ENCODE results near the gene RSPH6A.
A peak's percentile ranks its signal among the peaks of the same experiment; 100 is the strongest.

The RSPH6A gene

DNA sequence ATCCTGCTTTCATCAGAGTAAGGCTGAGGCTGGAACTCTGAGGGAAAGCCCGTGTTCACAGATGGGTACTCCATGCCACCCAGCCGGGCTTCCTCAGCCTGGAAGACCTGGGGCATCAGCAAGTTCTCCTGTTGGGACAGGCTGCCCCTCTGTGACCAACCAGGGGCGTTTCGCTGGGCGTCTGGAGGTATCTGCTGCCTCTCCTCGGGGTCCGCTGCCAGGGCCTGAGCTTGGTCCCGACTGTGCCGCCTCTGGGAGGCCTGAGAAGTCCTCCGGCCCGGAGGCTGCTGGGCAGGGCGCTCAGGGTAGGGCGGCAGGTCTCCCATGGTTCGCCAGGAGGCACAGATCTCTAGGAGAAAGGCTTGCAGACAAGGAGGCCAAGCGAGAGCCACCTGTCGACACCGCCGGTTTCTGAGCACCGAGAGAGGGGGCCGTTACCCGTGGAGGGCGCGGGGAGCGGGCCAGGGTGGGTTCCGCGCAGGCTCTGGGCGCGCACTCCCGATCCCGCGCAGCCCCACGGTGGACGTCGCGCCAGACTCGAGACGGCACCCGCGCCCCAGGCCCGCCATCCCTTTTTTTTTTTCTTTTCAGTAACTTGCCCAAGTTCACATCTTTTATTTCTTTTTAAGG lies at the start of gene RSPH6A:
RSPH6A (minus strand) TSS at position 458 of the 630 bp plus-strand sequence; CDS start at position 326, 132 bp downstream.
- no peak for DNase-seq (ENCODE audit: low read depth)

DNA sequence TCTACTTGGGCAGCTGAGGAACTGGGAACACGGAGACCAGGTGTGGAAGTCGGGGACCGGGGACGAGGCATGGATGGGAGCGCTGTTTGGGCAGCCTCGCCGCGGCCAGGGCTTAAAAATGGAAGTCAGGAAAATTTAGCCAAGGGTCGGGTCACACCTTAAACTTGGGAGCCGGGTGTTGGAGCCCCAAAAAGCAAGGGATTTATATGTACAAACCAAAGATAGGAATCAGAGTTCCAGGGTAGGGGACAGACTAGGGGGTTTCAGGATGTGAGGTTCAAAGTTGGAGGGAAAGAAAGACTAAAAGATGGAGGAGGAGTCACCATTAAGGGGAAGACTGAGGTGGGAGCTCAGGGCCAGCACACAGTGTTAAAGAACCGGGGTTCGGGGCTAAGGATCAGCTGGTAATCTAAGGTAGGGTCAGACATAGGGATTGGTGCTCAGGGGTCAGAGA lies 49.5 kb upstream of the RSPH6A start:
- no peak for DNase-seq (ENCODE audit: low read depth)

DNA sequence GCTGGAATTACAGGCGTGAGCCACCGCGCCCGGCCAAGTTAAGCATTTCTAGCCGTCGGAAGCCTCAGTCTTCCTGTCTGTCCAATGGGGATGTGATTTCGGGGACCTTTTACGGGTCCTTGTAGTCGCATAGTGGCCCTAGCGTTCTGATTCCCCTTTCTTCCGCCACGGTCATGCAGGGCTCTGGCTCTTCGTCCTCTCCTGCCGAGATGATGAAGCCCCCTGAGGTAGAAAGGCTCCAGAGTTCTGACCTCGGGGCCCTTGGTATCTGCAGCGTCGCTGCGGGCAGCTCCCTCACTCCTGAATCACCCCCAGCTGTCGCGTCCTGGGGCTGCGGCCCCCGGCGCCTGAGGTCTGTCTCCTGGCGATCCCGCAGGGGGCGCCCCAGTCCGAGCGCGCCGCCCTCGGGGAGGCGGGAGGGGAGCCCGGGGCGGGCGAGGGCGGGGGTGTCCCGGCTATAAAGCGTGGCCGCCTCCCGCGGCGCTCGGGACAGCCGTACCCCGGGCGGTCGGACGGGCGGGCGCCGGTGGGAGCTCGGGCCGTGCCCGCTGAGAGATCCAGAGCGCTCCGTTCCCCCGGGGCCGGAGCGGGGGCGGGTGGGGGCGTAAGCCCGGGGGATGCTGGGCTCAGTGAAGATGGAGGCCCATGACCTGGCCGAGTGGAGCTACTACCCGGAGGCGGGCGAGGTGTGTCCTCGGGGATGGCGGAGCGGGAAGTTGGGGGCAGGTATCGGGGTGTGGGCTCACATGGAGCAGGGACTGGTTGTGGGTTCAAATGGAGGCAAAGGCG lies 48.9 kb upstream of the RSPH6A start, which contains the start of gene FOXA3:
FOXA3 (plus strand) TSS at position 487 of the 789 bp plus-strand sequence; CDS start at position 618, 131 bp downstream.
- DNase-seq (ENCODE audit: low read depth) = peak; percentile 21

DNA sequence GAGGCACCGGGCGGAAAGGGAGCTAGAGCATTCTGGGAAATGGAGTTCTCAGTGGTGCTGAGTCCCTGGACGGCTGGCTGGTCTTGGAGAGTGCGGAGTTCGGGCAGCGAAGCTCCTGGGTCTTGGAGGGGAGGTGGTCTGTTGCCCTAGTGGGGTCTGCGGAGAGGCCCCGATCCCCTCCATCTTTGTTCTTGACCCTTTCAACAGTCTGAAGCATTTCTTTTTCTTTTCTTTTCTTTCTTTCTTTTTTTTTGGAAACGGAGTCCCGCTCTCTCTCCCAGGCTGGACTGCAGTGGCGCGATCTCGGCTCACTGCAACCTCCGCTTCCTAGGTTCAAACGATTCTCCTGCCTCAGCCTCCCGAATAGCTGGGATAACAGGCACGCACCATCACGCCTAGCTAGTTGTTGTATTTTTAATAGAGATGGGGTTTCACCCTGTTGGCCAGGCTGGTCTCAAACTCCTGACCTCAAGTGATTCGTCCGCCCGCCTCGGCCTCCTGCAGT lies 48.3 kb upstream of the RSPH6A start:
- no peak for DNase-seq (ENCODE audit: low read depth)

DNA sequence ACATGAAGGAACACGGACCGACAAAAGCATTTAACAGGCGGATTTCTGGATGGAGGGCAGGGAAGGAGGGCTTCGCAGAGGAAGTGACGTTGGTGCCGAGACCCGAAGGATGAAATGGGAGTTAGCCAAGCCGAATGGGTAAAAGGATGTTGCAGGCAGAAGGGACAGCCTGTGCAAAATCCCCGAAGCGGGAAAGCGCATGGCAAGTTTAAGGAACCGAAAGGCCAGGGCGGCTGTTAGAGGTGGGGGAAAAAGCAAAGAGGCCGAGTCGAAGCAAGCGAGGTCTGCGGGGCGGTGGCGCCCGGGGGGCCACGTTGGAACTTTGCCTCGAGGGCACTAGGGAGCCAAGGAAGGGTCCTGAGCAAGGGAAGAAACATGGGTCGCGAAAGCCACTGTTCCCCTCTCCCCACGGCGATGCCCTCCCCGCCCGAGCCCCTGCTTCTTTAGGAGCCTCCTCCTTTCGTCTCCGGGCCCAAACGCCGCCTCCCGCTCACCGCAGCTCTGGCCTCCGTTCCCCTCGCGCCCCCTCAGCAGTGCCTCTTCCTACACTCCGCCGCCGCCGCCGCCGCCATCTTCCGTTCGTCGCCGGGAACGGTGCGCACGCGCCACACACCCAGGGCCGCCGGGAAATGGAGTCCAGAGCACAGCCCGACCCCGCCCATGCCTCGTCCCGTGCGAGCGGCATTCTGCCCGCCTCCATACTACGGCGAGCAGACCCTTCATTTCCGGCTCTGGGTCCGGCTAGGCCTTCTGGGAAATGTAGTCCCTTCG lies 47.6 kb upstream of the RSPH6A start, which contains the start of gene SYMPK:
SYMPK (minus strand) TSS at position 584 of the 771 bp plus-strand sequence. CDS start 8,652 bp downstream, outside the sequence.
- DNase-seq (ENCODE audit: low read depth) = peak; percentile 97

GRCh38 chr19:45862271-45862563 lies 47.1 kb upstream of the RSPH6A start:
- no peak for DNase-seq (ENCODE audit: low read depth)

GRCh38 chr19:45860359-45861259 lies 45.5 kb upstream of the RSPH6A start:
- DNase-seq (ENCODE audit: low read depth) = no peak

DNA sequence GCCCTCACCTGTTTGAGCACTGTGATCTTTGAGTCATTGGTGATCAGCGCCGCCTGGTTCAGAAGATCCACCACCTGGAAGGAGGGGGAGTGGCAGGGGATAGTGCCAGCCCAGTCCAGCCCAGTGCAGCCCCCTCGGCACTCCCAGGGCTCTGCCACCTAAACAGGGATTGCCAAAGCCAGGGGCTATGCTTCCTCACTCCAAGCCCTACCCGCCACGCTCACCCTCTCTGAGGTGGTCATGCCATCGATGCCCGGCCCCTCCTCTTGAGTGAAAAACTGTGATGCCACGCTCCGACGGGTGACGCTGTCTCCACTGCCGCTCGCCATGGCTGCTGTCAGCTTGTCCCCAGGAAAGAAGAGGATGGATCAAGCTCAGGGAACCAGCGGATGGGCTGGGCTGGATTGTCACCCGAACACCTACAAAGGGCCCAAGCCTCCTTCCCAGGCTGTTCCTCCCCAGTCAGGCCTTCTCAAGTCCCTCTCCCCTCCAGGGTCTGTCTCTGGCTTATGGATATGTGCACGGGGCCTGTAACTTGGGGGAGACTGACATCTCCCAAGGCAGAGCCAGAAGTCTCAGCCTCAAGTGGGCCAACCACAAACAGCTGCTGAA lies 39.2 kb upstream of the RSPH6A start:
- no peak for DNase-seq (ENCODE audit: low read depth)

DNA sequence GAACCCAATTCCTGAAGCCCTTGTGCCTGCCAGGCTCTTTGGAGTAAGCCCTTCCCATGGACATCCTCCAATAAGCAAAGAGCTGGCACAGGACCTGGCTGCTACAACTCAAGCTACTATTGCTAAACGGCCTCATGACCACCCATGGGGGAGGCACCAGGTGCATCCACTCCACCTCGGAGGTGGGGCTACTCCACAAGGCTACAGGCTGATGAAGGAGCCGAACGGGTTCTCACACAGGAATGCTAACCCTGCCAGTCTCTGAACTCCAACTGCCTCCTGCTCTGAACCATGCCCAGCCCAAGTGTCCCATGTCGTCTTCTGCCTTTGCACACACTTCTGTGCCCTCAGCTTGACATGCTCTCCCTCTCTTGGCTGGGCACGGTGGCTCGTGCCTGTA lies 37.9 kb upstream of the RSPH6A start:
- no peak for DNase-seq (ENCODE audit: low read depth)

GRCh38 chr19:45852145-45852750 lies 37.1 kb upstream of the RSPH6A start:
- no peak for DNase-seq (ENCODE audit: low read depth)

- DNase-seq (ENCODE audit: low read depth) = no peak
These were observed 33.8 kb upstream of the RSPH6A start for GRCh38 chr19:45848922-45849321.

DNA sequence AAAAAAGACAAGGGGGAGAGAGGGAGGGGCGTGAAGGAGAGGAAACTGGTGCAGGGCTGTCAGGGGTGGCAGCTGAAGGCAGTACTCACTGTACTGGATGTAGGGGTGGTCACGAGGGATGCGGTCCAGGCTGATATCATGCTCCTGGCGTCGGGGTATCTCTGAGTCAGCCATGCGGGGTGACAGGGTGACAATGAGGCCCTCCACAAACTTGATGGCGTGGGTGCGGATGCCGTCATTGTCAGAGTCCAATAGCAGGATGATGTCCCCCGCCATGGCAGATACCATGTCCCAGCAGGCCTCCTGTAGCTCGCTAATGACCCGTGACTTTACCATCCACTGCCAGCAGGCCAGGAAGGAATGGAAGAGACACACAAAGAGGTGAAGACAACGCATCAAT lies 32.6 kb upstream of the RSPH6A start:
- DNase-seq (ENCODE audit: low read depth) = no peak

- no peak for DNase-seq (ENCODE audit: low read depth)
These were observed 27.1 kb upstream of the RSPH6A start for GRCh38 chr19:45842198-45842597.

GRCh38 chr19:45834970-45835369 lies 19.9 kb upstream of the RSPH6A start:
- DNase-seq (ENCODE audit: low read depth) = no peak

- no peak for DNase-seq (ENCODE audit: low read depth)
These were observed 13.8 kb upstream of the RSPH6A start for GRCh38 chr19:45828945-45829344.

- DNase-seq (ENCODE audit: low read depth) = no peak
These were observed 13.4 kb upstream of the RSPH6A start for GRCh38 chr19:45828523-45828922.

- DNase-seq (ENCODE audit: low read depth) = no peak
These were observed 12.5 kb upstream of the RSPH6A start for GRCh38 chr19:45827459-45828093.

- no peak for DNase-seq (ENCODE audit: low read depth)
These were observed 11.8 kb upstream of the RSPH6A start for GRCh38 chr19:45826934-45827333.

DNA sequence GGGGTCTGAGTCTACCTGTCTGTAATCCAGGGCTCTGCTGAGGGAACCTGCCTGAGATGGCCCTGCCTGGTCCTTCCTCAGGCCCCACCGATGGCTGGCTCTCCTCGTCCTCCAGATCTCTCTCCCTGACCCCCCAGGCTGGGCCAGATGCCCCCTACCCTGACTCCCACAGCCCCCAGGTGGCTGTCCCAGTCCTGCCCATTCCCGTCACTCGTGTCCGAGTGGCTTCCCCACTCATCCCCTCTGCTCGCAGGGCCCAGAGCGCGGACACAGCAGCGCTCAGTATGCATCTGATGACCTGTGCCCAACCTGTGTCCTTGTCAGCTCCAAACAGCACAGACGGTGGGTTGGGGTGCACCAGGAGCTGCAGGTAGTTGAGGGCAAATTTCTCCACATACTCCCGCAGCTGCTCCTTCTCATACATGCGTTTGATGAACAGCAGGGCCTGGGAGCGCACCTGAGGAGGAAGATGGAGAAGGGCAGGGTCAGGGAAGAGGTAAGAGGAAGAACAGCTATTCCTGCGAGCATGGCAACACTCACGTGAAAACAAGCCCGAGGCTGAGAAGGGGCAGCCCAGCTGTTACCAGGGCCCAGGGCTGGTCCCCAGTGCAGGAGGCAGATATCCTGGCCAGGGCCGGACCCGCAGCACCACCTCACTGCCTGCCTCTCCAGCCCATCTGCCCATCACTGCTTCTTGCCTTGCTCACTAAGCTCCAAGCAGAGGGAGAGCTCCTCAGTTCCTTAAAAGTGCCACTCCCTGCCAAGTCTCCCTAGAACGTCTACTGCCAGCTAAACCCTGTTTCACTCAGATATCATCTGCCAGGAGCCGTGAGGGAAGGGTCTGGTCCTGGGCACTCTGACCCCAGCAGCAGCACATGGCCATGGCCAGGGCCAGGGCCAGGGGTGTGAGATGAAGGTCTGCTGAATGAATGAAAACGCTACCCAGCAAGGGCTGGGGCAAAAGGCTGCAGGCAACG lies 11.1 kb upstream of the RSPH6A start:
- no peak for DNase-seq (ENCODE audit: low read depth)

Data from amniotic epithelial cell (primary cell).